ENCODE results near the gene TDP1. TPM values are rescaled to one million over a fixed set of nuclear protein-coding genes. Genes with fewer than 3 reads are reported as not detected.
A peak's percentile ranks its signal among the peaks of the same experiment; 100 is the strongest.

Gene TDP1
- total and polyA plus RNA-seq, 2 of the 13 experiments (the other 11 are each of a cell fraction or from before 2014, with no cell fraction given): 16.4 to 31.2 TPM

DNA sequence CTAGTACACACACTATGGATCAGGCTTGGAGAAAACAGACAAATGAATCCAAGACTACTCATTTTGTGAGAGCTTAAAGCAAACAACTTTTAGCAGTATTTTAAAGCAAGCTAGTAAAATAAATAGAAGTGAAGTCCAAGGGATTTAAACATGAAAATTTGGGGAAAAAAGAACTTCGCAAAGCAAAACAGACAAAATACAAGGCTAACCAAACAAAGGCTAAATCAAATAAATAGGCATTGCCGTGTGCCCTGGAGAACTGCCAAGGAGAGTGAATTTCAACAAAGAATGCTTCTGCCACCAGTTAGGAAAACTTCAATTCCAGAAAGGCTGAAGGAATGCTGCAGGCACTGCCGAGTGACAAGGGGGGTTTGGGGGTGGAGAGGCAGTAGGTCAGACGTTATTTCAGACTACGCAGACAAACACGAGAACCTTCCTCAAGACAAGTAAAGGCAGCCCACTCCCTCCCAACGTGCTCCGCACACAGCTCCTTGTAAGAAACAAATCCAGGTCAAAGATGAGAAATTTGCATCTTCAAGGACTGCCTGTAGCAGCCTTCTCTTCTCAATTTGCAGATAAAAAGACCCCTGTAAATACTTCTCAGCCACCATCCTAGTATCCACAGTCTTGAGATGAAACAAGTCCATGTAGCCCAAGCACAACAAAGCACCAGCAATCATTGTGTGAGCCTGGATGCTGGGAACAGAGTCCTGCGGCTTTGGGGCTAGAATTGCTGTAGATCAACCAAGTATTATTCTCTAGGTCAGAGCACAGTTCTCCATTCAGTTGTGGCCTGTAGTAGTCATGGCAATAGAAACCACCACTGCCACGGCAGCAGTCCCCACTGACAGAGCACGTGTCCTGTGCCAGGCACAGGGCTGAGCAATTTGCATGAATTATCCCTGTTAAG, 44.5 kb upstream of the TDP1 start (continued):
- TF ChIP-seq ZNF615 (CRISPR knock-in tag; IDR thresholded peaks at IDR 0.05; ENCODE audit: borderline replicate concordance) (no peak), ZNF768 (CRISPR knock-in tag; IDR thresholded peaks at IDR 0.05) (no peak), NFIB (CRISPR knock-in tag; IDR thresholded peaks at IDR 0.05; ENCODE audit: borderline replicate concordance) (no peak), ZNF251 (CRISPR knock-in tag; IDR thresholded peaks at IDR 0.05) (no peak), NFKBIZ (CRISPR knock-in tag; IDR thresholded peaks at IDR 0.05) (0 out of 2 replicates have a peak, but pooled peaks have one; percentile 45), GPN1 (CRISPR knock-in tag; IDR thresholded peaks at IDR 0.05; ENCODE audit: borderline replicate concordance) (no peak), NR3C1 (CRISPR knock-in tag; IDR thresholded peaks at IDR 0.05) (no peak), STAT5B (CRISPR knock-in tag; IDR thresholded peaks at IDR 0.05) (no peak), ZNF766 (CRISPR knock-in tag; IDR thresholded peaks at IDR 0.05; ENCODE audit: borderline replicate concordance) (no peak), IRX3 (CRISPR knock-in tag; IDR thresholded peaks at IDR 0.05; ENCODE audit: borderline replicate concordance, low read depth) (no peak), NFE2L1 (CRISPR knock-in tag; IDR thresholded peaks at IDR 0.05; ENCODE audit: borderline replicate concordance) (no peak), ZNF331 (CRISPR knock-in tag; IDR thresholded peaks at IDR 0.05) (peak; percentile 5; the same call in 1 of the 2 replicates), HMGA1 (CRISPR knock-in tag; conservative IDR thresholded peaks at IDR 0.05) (no peak), TOPORS (CRISPR knock-in tag; IDR thresholded peaks at IDR 0.05) (no peak), EHMT2 (IDR thresholded peaks at IDR 0.05; ENCODE audit: borderline replicate concordance, low read depth, low read length) (no peak), SIN3B (IDR thresholded peaks at IDR 0.05; ENCODE audit: low read length) (no peak), SIX1 (CRISPR knock-in tag; IDR thresholded peaks at IDR 0.05; ENCODE audit: borderline replicate concordance) (no peak)
- TF ChIP-seq, protein P1, sequence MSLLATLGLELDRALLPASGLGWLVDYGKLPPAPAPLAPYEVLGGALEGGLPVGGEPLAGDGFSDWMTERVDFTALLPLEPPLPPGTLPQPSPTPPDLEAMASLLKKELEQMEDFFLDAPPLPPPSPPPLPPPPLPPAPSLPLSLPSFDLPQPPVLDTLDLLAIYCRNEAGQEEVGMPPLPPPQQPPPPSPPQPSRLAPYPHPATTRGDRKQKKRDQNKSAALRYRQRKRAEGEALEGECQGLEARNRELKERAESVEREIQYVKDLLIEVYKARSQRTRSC (CRISPR knock-in tag; IDR thresholded peaks at IDR 0.05; ENCODE audit: low read depth): no peak
- TF ChIP-seq, protein P2, sequence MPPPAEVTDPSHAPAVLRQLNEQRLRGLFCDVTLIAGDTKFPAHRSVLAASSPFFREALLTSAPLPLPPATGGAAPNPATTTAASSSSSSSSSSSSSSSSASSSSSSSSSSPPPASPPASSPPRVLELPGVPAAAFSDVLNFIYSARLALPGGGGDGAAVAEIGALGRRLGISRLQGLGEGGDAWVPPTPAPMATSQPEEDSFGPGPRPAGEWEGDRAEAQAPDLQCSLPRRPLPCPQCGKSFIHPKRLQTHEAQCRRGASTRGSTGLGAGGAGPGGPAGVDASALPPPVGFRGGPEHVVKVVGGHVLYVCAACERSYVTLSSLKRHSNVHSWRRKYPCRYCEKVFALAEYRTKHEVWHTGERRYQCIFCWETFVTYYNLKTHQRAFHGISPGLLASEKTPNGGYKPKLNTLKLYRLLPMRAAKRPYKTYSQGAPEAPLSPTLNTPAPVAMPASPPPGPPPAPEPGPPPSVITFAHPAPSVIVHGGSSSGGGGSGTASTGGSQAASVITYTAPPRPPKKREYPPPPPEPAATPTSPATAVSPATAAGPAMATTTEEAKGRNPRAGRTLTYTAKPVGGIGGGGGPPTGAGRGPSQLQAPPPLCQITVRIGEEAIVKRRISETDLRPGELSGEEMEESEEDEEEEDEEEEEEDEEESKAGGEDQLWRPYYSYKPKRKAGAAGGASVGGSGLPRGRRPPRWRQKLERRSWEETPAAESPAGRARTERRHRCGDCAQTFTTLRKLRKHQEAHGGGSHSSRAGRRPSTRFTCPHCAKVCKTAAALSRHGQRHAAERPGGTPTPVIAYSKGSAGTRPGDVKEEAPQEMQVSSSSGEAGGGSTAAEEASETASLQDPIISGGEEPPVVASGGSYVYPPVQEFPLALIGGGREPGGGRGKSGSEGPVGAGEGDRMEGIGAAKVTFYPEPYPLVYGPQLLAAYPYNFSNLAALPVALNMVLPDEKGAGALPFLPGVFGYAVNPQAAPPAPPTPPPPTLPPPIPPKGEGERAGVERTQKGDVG (CRISPR knock-in tag; IDR thresholded peaks at IDR 0.05; ENCODE audit: borderline replicate concordance): no peak
- TF ChIP-seq, protein P3, sequence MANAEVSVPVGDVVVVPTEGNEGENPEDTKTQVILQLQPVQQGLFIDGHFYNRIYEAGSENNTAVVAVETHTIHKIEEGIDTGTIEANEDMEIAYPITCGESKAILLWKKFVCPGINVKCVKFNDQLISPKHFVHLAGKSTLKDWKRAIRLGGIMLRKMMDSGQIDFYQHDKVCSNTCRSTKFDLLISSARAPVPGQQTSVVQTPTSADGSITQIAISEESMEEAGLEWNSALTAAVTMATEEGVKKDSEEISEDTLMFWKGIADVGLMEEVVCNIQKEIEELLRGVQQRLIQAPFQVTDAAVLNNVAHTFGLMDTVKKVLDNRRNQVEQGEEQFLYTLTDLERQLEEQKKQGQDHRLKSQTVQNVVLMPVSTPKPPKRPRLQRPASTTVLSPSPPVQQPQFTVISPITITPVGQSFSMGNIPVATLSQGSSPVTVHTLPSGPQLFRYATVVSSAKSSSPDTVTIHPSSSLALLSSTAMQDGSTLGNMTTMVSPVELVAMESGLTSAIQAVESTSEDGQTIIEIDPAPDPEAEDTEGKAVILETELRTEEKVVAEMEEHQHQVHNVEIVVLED (CRISPR knock-in tag; IDR thresholded peaks at IDR 0.05; ENCODE audit: borderline replicate concordance): no peak
- TF ChIP-seq, protein P4, sequence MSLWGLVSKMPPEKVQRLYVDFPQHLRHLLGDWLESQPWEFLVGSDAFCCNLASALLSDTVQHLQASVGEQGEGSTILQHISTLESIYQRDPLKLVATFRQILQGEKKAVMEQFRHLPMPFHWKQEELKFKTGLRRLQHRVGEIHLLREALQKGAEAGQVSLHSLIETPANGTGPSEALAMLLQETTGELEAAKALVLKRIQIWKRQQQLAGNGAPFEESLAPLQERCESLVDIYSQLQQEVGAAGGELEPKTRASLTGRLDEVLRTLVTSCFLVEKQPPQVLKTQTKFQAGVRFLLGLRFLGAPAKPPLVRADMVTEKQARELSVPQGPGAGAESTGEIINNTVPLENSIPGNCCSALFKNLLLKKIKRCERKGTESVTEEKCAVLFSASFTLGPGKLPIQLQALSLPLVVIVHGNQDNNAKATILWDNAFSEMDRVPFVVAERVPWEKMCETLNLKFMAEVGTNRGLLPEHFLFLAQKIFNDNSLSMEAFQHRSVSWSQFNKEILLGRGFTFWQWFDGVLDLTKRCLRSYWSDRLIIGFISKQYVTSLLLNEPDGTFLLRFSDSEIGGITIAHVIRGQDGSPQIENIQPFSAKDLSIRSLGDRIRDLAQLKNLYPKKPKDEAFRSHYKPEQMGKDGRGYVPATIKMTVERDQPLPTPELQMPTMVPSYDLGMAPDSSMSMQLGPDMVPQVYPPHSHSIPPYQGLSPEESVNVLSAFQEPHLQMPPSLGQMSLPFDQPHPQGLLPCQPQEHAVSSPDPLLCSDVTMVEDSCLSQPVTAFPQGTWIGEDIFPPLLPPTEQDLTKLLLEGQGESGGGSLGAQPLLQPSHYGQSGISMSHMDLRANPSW (CRISPR knock-in tag; IDR thresholded peaks at IDR 0.05; ENCODE audit: borderline replicate concordance): no peak

Measured in HepG2 (cell line).